HFFc6 (cell line): ENCODE data around the gene NDUFA5. TPM values are rescaled to one million over a fixed set of nuclear protein-coding genes. Genes with fewer than 3 reads are reported as not detected.
A peak's percentile ranks its signal among the peaks of the same experiment; 100 is the strongest.

ENCODE experiments used
- DNase-seq: peaks from one replicate; pipeline ENCODE4 v3.0.0-alpha.2; 2018
- H3K27ac Mint-ChIP-seq: 2 replicates; pipeline ENCODE4 v1.8.0; 2020; ENCODE audit warnings: mild to moderate bottlenecking, mixed read lengths
- H3K27me3 Mint-ChIP-seq: 2 replicates; pipeline ENCODE4 v1.8.0; 2021; ENCODE audit warnings: mild to moderate bottlenecking, moderate library complexity, mixed read lengths; ENCODE audit not compliant: insufficient read depth
- H3K36me3 Mint-ChIP-seq: 2 replicates; pipeline ENCODE4 v1.8.0; 2021; ENCODE audit warnings: low read depth, mixed read lengths
- H3K4me1 Mint-ChIP-seq: 2 replicates; pipeline ENCODE4 v1.8.0; 2020; ENCODE audit warnings: low read depth, mixed read lengths
- H3K4me3 Mint-ChIP-seq: 2 replicates; pipeline ENCODE4 v1.8.0; 2020; ENCODE audit warnings: mild to moderate bottlenecking, moderate library complexity, mixed read lengths
- H3K9me3 Mint-ChIP-seq: 2 replicates; pipeline ENCODE4 v1.8.0; 2020; ENCODE audit warnings: mild to moderate bottlenecking, mixed read lengths
- total RNA-seq, 6 experiments: library from RNA; stranded (reverse); fragmentation: NEBNext Ultra II Directional; extraction: Animal tissue kit (Norgen Biotek cat#: 25700); gene quantifications; 2 replicates in 1 of 6; 3 replicates in 5 of 6; pipeline ENCODE4 v1.2.3, GENCODE V29; 2021
- TF ChIP-seq, protein P1 (sequence below): fragments of 200-600 bp; sonication (generic); IDR thresholded peaks from 2 replicates; pipeline ENCODE4 v1.5.0; 2021; ENCODE audit warnings: antibody characterized with exemption, mild to moderate bottlenecking

The NDUFA5 gene
- total RNA-seq, 6 experiments from 2014 or later: 46.1 to 52.7 (median 49.7) TPM

GRCh38 chr7:123580406-123581161 lies 23.0 kb upstream of the NDUFA5 start:
- Mint-ChIP-seq H3K27ac (no peak overlapping the region), H3K4me3 (no peak overlapping the region), H3K27me3 (peaks cover 3% of the 10 kb centered on the region; the same call in 1 of the 2 replicates), H3K36me3 (no peaks in the 10 kb centered on the region), H3K9me3 (no peaks in the 10 kb centered on the region), H3K4me1 (no peaks in the 10 kb centered on the region)
- TF ChIP-seq, protein P1, sequence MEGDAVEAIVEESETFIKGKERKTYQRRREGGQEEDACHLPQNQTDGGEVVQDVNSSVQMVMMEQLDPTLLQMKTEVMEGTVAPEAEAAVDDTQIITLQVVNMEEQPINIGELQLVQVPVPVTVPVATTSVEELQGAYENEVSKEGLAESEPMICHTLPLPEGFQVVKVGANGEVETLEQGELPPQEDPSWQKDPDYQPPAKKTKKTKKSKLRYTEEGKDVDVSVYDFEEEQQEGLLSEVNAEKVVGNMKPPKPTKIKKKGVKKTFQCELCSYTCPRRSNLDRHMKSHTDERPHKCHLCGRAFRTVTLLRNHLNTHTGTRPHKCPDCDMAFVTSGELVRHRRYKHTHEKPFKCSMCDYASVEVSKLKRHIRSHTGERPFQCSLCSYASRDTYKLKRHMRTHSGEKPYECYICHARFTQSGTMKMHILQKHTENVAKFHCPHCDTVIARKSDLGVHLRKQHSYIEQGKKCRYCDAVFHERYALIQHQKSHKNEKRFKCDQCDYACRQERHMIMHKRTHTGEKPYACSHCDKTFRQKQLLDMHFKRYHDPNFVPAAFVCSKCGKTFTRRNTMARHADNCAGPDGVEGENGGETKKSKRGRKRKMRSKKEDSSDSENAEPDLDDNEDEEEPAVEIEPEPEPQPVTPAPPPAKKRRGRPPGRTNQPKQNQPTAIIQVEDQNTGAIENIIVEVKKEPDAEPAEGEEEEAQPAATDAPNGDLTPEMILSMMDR: peak; percentile 79
- peak; percentile 35 for DNase-seq

DNA sequence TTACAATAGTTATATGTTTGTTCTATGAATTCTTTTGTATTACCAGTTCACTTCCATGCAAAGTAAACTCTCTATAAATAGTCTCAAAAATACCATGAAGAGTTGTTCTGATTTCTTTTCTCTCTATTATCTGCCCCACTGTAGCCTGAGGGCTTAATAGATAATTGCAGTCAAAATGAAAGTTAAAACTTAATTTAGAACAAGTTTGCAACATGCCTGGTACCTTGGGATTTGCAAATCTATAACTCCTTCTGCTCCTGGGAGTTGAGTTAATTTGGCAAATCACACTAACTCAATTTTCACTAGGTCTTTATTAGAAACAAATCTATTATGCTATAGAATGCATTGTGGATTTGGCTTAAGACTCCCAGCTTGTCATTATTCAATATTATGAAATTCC lies 21.8 kb upstream of the NDUFA5 start:
- no peaks in the 10 kb centered on the region for H3K9me3 Mint-ChIP-seq
- no peaks in the 10 kb centered on the region for H3K36me3 Mint-ChIP-seq
- H3K4me1 Mint-ChIP-seq: no peaks in the 10 kb centered on the region
- no peak for DNase-seq
- H3K4me3 Mint-ChIP-seq: no peak overlapping the region
- H3K27me3 Mint-ChIP-seq: peaks cover 3% of the 10 kb centered on the region; the same call in 1 of the 2 replicates
- H3K27ac Mint-ChIP-seq: no peak overlapping the region
- TF ChIP-seq, protein P1: no peak

DNA sequence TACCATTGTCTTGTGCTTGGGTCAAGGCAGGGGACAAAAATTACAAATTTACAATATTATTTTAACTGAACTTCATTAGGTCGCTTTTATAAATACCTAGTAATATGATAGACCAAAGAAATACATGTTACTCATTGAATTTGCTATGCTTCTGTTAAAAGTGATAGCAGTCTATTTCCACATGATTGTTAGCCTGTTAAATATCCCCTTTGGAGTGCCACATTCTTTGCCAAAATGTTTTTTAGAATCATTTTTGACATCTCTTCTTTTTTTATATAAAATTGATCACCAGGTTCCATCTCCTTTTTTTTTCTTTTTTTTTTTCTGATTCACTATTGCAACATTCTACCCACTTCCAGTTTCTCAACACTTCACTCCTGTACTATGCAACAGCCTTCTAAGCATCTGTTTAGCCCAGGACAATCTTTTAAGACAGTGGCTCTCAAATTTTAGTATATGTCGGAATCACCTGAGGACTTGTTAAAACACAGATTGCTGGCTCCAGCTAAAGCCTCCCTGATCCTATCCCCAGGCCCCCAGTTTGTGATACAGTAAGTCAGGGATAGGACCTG lies 16.4 kb upstream of the NDUFA5 start:
- Mint-ChIP-seq H3K36me3 (no peaks in the 10 kb centered on the region), H3K27ac (no peak overlapping the region), H3K9me3 (no peaks in the 10 kb centered on the region), H3K27me3 (0 out of 2 replicates have a peak, but pooled peaks cover 2% of the 10 kb centered on the region), H3K4me1 (no peaks in the 10 kb centered on the region), H3K4me3 (no peak overlapping the region)
- DNase-seq: no peak
- TF ChIP-seq, protein P1: no peak

- no peaks in the 10 kb centered on the region for H3K4me1 Mint-ChIP-seq
These were observed 15.7 kb upstream of the NDUFA5 start for GRCh38 chr7:123573341-123573740.

GRCh38 chr7:123571684-123572083 lies 14.1 kb upstream of the NDUFA5 start:
- H3K27ac Mint-ChIP-seq: no peak overlapping the region
- TF ChIP-seq, protein P1: no peak
- no peaks in the 10 kb centered on the region for H3K9me3 Mint-ChIP-seq
- no peak for DNase-seq
- H3K4me1 Mint-ChIP-seq: no peaks in the 10 kb centered on the region
- H3K36me3 Mint-ChIP-seq: no peaks in the 10 kb centered on the region
- peaks cover 5% of the 10 kb centered on the region; the same call in 1 of the 2 replicates for H3K27me3 Mint-ChIP-seq
- no peak overlapping the region for H3K4me3 Mint-ChIP-seq

More at GRCh38 chr7:123573341-123573740, 15.7 kb upstream of the NDUFA5 start:
- H3K27me3 Mint-ChIP-seq: 0 out of 2 replicates have a peak, but pooled peaks cover 2% of the 10 kb centered on the region
- no peaks in the 10 kb centered on the region for H3K9me3 Mint-ChIP-seq
- no peak for DNase-seq
- TF ChIP-seq, protein P1: no peak
- no peaks in the 10 kb centered on the region for H3K36me3 Mint-ChIP-seq
- no peak overlapping the region for H3K4me3 Mint-ChIP-seq
- H3K27ac Mint-ChIP-seq: no peak overlapping the region
